OCI-LY7 (cell line): ENCODE data around the gene PMVK.

ENCODE experiments used
- CTCF ChIP-seq: fragments of 200-600 bp; sonication (generic); conservative IDR thresholded peaks from 2 replicates; pipeline ENCODE4 v1.5.1; 2014; ENCODE audit warnings: mild to moderate bottlenecking, antibody characterized with exemption, low read length, moderate library complexity, mixed read lengths
- EZH2phosphoT487 ChIP-seq: fragments of 200-600 bp; sonication (generic); IDR thresholded peaks from 2 replicates; pipeline ENCODE4 v1.6.1; 2018; ENCODE audit warnings: low read depth, borderline replicate concordance, mild to moderate bottlenecking, mixed run types, antibody characterized with exemption, low read length, moderate library complexity, mixed read lengths

- TF ChIP-seq CTCF, result no peak
- TF ChIP-seq EZH2phosphoT487, result no peak
Observed at GRCh38 chr1:154935749-154936554, 567 bp downstream of the PMVK start.
